ENCODE data around the gene CCDC91.

DNA sequence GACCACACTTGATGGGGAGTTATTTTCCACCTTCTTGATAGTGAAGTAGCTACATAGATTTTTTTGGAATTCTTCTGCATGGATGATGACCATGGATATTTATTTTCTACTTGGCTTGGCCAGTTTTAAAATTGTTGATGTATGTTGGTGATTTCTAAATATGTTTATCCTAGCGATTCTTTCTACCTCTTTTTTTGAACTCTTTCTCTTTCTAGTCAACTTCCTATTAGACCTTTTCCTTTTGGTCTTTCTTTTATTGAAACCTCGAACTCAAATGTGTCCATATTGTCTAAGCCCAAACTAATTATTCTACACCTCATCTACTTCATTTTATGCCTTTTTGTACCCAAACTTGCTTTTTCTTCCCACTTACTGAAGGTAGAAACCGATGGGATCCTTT is 37.0 kb downstream of the CCDC91 start:
- no peak for TF ChIP-seq HDGF (IDR thresholded peaks at IDR 0.05; ENCODE audit: borderline replicate concordance)
- no peak for TF ChIP-seq TARDBP (IDR thresholded peaks at IDR 0.05)
- TF ChIP-seq FOXM1 (IDR thresholded peaks at IDR 0.05; ENCODE audit: borderline replicate concordance): no peak
- TF ChIP-seq CTBP1 (IDR thresholded peaks at IDR 0.05; ENCODE audit: borderline replicate concordance): no peak
- no peak for TF ChIP-seq BHLHE40 (IDR thresholded peaks at IDR 0.05; ENCODE audit: borderline replicate concordance)
- no peak for TF ChIP-seq SP1 (IDR thresholded peaks at IDR 0.05)
- TF ChIP-seq FOXA1 (IDR thresholded peaks at IDR 0.05): no peak
- TF ChIP-seq, protein P1, sequence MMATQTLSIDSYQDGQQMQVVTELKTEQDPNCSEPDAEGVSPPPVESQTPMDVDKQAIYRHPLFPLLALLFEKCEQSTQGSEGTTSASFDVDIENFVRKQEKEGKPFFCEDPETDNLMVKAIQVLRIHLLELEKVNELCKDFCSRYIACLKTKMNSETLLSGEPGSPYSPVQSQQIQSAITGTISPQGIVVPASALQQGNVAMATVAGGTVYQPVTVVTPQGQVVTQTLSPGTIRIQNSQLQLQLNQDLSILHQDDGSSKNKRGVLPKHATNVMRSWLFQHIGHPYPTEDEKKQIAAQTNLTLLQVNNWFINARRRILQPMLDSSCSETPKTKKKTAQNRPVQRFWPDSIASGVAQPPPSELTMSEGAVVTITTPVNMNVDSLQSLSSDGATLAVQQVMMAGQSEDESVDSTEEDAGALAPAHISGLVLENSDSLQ (IDR thresholded peaks at IDR 0.05): no peak
- no peak for TF ChIP-seq FOXK2 (IDR thresholded peaks at IDR 0.05)
- no peak for TF ChIP-seq ZNF384 (IDR thresholded peaks at IDR 0.05)
- no peak for TF ChIP-seq SUZ12 (IDR thresholded peaks at IDR 0.05)
- TF ChIP-seq L3MBTL2 (conservative IDR thresholded peaks at IDR 0.05): no peak
- no peak for TF ChIP-seq ELF4 (IDR thresholded peaks at IDR 0.05)
- no peak for TF ChIP-seq ARNT (IDR thresholded peaks at IDR 0.05)
